SH-SY5Y (cell line): ENCODE results near the gene A1CF.

Experiments used
- GATA2 ChIP-seq: IDR thresholded peaks from 2 replicates; pipeline ENCODE4 v1.6.1; 2011; ENCODE audit warnings: mild to moderate bottlenecking, low read depth, low read length
- GATA3 ChIP-seq: IDR thresholded peaks from 2 replicates; pipeline ENCODE4 v1.6.1; 2011; ENCODE audit warnings: low read depth, mild to moderate bottlenecking, low read length, moderate library complexity

- TF ChIP-seq GATA3, result no peak
- no peak for TF ChIP-seq GATA2
Measured at GRCh38 chr10:50896721-50897120, 11.3 kb upstream of the A1CF start.
